HG02763 (cell line): ENCODE measurements around the gene PRKCB.
A peak's percentile ranks its signal among the peaks of the same experiment; 100 is the strongest.
"Not testable (repeated sequence)": the region's sequence is repeated elsewhere in the genome, so short reads cannot be mapped to it uniquely, and the experiment has no call there.

Experiments used
- ATAC-seq: cut with Tn5 transposase; IDR thresholded peaks from one replicate; pipeline ENCODE4 v1.9.1; 2021; ENCODE audit warnings: mild to moderate bottlenecking, moderate library complexity; ENCODE audit not compliant: unreplicated experiment

The PRKCB gene

GRCh38 chr16:24029841-24030240, 194.1 kb downstream of the PRKCB start:
- not testable (repeated sequence) for ATAC-seq

DNA sequence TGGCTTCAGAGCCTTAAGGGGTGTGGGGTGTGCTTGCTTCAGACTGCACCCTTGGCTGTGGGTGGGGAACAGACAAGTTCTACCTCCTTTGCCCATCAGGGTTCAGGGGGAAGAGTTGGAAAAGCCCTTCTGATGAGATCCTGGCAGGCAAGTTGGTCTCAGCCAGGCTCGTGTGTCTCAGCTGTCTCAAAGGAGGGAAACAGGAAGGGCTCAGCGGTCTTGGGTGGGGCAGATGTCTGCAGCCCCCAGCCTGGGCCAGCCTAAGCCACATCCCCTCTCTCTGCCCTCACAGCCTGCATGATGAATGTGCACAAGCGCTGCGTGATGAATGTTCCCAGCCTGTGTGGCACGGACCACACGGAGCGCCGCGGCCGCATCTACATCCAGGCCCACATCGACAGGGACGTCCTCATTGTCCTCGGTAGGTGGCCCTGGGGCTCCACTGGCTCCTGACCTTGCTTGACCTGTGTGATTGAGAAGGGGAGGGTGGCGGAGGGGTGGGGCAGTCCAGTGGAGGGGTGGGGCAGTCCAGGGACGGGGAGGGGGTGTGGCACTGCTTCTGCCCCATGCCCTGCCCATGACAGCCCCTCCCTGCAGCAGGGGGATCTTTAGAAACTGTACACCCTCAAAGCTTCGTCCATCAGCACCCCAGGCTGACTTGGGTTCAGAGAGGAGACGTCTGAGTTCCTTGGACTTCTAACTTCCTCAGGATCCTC, 199.5 kb downstream of the PRKCB start:
- ATAC-seq = no peak

DNA sequence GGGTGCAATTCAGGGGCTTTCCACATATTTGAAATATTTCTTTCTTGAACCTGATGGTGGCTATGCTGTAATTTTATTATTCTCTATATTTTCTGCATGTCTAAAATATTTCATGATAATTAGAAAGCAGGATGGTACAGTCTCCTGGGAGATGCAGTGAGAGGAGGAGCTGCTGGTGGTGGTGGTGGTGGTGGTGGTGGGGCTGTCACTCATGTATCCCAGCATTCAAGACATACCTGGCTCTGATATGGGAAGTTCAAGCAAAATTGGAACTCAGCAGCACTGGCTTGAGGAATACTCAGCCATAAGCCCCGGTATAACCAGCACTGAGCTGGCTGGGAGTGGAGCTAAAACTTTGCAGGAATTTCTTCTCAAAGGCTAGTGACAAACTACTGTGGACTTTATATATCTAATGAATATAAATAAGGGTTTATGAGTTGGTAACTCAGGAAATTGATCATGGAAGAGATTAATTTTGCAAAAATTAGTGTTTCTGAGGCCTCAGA, 200.3 kb downstream of the PRKCB start:
- no peak for ATAC-seq

- ATAC-seq = no peak
Observed at GRCh38 chr16:24036614-24037013, 200.8 kb downstream of the PRKCB start.

GRCh38 chr16:24037335-24037734, 201.6 kb downstream of the PRKCB start:
- ATAC-seq = no peak

GRCh38 chr16:24041834-24042631, 206.2 kb downstream of the PRKCB start:
- peak; percentile 45 for ATAC-seq

DNA sequence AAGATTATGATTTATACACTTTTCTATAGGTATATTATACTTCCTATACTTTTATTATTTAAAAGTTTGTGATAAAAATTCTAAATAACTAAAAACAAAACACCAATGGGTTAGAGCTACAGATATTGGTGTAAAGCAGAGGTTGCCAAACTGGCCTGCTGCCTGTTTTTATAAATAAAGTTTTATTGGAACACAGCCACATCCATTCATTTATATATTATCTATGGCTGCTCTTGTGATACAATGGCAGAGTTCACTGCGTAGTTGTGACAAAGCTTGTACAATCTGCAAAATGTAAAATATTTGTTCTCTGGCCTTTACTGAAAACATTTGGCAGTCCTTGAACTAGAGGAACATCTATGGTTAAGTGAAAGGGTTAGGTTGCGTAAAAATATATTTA, 208.7 kb downstream of the PRKCB start:
- ATAC-seq = no peak

DNA sequence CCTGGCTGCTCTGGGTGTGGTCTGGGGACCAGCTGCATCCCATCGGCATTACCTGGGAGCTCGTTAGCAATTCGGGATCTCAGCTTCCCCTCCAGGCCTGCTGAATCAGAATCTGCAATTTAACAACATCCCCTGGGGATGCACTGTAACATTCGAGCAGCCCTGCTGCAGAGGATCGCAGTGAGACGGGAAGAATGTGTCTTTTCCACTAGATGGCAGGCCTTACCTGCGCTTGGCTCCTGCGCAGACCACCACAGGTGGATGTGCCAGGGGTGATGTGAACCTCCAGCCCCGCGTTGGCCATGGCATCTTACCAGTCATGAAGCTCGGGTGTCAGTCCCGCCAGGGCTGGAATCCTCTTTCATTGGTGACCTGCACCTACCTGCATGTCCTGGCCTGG, 209.9 kb downstream of the PRKCB start:
- no peak for ATAC-seq

DNA sequence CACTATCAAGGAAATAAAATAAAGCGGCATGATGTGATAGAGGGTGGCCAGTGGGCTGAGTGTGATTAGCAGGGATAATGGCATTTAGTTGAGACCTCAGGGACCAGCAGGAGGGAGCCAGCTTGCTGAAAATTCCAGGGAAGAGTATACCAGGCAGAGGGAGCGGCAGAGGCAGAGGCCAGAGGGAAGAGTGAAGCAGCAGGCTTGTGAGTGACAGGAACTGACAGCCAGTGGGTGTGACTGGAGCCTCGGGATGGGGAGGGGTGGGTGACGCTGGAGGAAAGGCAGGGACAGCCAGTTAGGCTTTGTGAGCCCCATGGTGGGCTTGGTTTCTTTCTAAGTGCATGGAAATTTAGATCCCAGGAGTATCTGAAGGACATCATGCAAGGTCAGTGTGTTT, 210.7 kb downstream of the PRKCB start:
- no peak for ATAC-seq

- ATAC-seq = no peak
Observed at GRCh38 chr16:24049113-24049512, 213.3 kb downstream of the PRKCB start.

- ATAC-seq = no peak
Observed at GRCh38 chr16:24051125-24051524, 215.3 kb downstream of the PRKCB start.

GRCh38 chr16:24052329-24053098, 216.7 kb downstream of the PRKCB start:
- ATAC-seq = no peak

GRCh38 chr16:24053099-24053946, 217.5 kb downstream of the PRKCB start:
- no peak for ATAC-seq

DNA sequence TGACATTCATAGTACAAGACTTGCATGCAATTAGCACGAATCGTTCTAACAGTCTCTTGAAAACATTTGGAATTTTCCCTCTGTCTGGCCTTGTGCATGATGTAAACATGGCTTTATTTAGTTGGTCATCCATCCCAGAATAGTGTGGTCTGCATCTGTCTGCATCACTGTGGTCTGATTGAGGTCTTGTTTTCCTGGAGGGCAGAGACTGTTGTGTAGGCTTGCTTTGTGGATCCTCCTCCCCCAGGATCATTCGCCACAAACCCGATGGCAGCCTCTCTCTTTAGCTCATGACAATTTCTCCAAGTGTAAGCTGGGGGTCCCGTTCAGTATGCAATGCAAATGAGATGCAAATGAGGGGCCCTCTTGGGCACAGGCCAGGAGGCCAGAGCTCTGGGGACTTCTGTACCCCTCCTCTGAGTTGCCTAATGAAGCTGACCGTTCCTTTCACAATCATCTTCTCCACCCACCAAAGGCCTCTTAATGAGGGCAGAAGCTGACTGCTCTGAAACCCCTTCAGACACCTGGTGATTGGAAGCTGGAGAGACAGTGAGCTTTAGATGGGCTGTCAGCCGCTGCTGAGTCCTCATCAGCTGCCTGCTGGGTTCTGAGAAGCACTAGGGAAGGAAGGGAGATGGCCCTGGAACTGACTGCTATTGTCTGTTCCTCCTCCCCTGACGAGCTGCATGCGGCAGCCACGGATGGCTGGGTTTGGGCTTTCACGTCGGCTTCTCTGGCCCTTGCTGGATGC, 219.1 kb downstream of the PRKCB start:
- ATAC-seq = no peak

- ATAC-seq = no peak
Observed at GRCh38 chr16:24062270-24062817, 226.6 kb downstream of the PRKCB start.

DNA sequence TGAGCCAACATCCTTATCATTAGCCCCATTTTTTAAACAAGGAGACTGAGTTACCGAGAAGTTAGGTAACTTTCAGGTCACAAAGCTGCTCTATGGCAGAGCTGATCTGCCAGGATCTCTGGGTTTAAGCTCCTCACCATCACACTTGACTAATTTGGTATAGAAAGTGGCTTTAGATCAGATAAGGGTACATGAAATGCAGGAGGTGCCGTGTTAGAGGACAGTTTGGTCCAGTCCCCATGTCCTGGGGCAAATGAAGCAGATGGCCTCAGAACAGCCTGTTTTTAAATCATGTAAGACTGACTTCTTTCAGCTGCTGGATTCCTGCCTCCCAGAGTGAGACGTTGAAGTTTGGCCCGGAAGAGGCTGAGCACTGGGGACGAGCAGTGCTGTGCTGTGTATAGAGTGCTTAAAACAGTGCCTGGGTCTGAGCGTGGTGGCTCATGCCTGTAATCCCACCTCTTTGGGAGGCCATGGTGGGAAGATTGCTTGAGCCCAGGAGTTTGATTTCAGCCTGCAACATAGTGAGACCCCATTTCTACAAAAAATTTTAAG, 233.3 kb downstream of the PRKCB start:
- no peak for ATAC-seq

GRCh38 chr16:24070851-24071250, 235.1 kb downstream of the PRKCB start:
- ATAC-seq = no peak

DNA sequence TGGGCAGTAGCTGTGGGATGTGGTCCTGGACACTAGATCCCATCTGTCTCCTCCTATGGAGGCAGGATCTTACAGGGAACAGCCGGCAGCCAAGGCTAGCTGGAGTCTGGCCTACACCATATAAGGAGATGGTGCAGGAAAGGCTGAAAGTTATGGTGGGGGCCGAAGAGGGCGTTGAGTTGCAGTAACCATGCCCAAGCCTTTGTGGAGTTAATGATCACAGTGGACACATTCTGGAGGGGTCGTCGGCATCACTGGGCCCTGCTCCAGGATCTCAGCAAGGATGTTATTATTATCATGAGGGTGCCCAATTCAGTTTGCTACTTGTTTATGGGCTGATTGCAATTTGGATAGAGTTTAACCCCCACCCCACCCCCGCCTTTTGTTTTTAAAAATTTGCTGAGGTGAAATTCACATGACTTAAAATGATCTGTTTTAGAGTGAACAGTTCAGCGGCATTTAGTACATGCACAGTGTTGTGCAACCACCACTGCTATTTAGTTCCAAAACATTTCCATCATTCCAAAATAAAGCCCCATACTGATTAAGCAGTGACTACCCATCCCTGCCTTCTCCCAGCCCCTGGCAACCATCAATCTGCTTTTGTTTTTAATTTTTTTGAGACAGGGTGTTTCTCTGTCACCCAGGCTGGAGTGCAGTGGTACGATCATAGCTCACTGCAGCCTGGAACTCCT, 236.0 kb downstream of the PRKCB start:
- ATAC-seq = no peak

- no peak for ATAC-seq
Observed at GRCh38 chr16:24073321-24073720, 237.5 kb downstream of the PRKCB start.
